Measurements from ENCODE around the gene VEPH1. TPM values are rescaled to one million over a fixed set of nuclear protein-coding genes. Genes with fewer than 3 reads are reported as not detected.
"Not testable (repeated sequence)": the region's sequence is repeated elsewhere in the genome, so short reads cannot be mapped to it uniquely, and the experiment has no call there.

VEPH1 gene
- total RNA-seq, 1 experiment from 2014 or later, result not detected

GRCh38 chr3:157363393-157363792 is 139.8 kb downstream of the VEPH1 start:
- DNase-seq, result no peak
- Histone ChIP-seq H3K36me3 (no peaks in the 10 kb centered on the region), H3K4me3 (no peak overlapping the region), H3K27me3 (no peaks in the 10 kb centered on the region), H3K9me3 (no peaks in the 10 kb centered on the region)

GRCh38 chr3:157362348-157362747 is 140.9 kb downstream of the VEPH1 start:
- DNase-seq, result no peak
- no peaks in the 10 kb centered on the region for H3K9me3 ChIP-seq
- no peaks in the 10 kb centered on the region for H3K36me3 ChIP-seq
- no peak overlapping the region for H3K4me3 ChIP-seq
- H3K27me3 ChIP-seq, result no peaks in the 10 kb centered on the region

- H3K36me3 ChIP-seq, result no peaks in the 10 kb centered on the region
- DNase-seq, result peak; percentile 58
- no peaks in the 10 kb centered on the region for H3K27me3 ChIP-seq
- no peak overlapping the region for H3K4me3 ChIP-seq
- no peaks in the 10 kb centered on the region for H3K9me3 ChIP-seq
Measured at GRCh38 chr3:157360044-157360443, 143.2 kb downstream of the VEPH1 start.

GRCh38 chr3:157356541-157356940 is 146.7 kb downstream of the VEPH1 start:
- no peak for DNase-seq
- Histone ChIP-seq H3K36me3 (no peaks in the 10 kb centered on the region), H3K9me3 (no peaks in the 10 kb centered on the region; the same call in 1 of the 2 replicates), H3K4me3 (no peak overlapping the region), H3K27me3 (no peaks in the 10 kb centered on the region)

DNA sequence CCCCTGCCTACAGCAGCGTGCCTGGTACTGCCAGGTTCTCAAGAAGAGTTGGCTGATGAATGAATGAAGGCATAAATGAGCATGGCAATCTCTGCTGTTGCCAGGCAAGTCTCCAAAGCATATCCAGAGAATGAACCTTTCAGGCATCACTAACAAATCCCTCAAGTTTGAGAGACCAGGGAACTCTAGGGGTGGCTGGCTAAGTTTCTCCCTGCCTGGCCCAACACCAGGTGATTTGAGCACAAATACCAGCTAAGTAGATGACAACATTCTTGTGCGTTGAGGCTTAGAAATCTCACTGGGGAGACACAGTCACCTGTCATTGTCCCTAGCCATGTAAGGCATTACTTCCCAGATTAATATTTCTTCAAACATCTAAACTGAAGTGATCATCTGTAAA is 147.9 kb downstream of the VEPH1 start:
- H3K4me3 ChIP-seq, result no peak overlapping the region
- H3K36me3 ChIP-seq, result no peaks in the 10 kb centered on the region
- H3K9me3 ChIP-seq, result no peaks in the 10 kb centered on the region; the same call in 1 of the 2 replicates
- H3K27me3 ChIP-seq, result no peaks in the 10 kb centered on the region
- DNase-seq, result no peak

DNA sequence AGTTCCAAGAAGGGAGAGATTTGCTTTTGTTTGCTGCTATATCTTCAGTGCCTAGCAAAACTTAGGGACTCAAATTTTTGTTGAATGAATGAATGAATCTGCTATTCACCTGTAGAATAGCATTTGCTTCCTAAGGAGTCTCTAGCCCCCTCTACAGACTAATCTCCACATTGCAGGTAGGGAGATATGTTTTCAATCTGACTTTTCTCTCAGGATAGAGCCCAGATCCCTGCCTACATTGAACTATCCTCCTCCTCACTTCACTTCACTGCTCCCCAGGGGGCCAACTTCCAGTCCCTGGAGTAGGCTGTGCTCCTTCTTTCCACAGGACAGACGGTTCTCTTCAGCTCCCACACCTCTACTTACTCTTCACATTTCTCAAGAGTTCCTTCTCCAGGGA is 148.5 kb downstream of the VEPH1 start:
- Histone ChIP-seq H3K27me3 (no peaks in the 10 kb centered on the region), H3K9me3 (no peaks in the 10 kb centered on the region; the same call in 1 of the 2 replicates), H3K4me3 (no peak overlapping the region), H3K36me3 (no peaks in the 10 kb centered on the region)
- DNase-seq, result no peak

GRCh38 chr3:157354254-157354653 is 149.0 kb downstream of the VEPH1 start:
- no peaks in the 10 kb centered on the region for H3K36me3 ChIP-seq
- no peak for DNase-seq
- H3K27me3 ChIP-seq, result no peaks in the 10 kb centered on the region
- no peaks in the 10 kb centered on the region; the same call in 1 of the 2 replicates for H3K9me3 ChIP-seq
- no peak overlapping the region for H3K4me3 ChIP-seq

DNA sequence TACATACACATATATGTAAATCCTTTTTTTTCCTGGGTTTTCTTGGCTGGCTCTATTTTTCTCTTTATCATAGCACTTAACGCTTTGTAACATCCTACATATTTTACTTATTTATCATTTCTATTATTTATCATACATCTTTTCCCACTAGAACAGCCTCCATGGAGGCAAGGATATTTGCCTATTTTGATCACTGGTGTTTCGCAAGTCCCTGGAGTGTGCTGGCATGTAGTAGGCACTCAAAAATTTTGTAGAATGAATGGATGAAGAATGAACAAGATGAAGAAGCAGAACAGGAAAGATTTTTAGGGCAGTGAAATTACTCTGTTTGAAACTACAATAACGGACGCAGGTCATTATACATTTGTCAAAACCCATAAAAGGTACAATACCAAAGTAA is 149.6 kb downstream of the VEPH1 start:
- H3K4me3 ChIP-seq, result no peak overlapping the region
- no peaks in the 10 kb centered on the region for H3K27me3 ChIP-seq
- H3K36me3 ChIP-seq, result no peaks in the 10 kb centered on the region
- no peaks in the 10 kb centered on the region; the same call in 1 of the 2 replicates for H3K9me3 ChIP-seq
- DNase-seq, result no peak

- H3K27me3 ChIP-seq, result no peaks in the 10 kb centered on the region
- no peaks in the 10 kb centered on the region; the same call in 1 of the 2 replicates for H3K9me3 ChIP-seq
- no peaks in the 10 kb centered on the region for H3K36me3 ChIP-seq
- no peak overlapping the region for H3K4me3 ChIP-seq
- no peak for DNase-seq
Measured at GRCh38 chr3:157351981-157352380, 151.2 kb downstream of the VEPH1 start.

DNA sequence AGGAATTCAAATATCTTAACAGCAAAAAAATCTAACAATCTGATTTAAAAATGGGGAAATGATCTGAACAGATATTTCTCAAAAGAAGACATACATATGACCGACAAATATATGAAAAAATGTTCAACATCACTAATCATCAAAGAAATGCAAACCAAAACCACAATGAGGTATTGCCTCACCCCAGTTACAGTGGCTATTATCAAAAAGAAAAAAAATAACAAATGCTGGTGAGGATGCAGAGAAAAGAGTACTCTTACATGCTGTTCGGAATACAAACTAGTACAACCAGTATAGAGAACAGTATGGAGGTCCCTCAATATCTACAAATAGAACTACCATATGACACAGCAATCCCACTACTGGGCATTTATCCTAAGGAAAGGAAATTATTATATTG is 152.6 kb downstream of the VEPH1 start:
- H3K4me3 ChIP-seq, H3K9me3 ChIP-seq, H3K27me3 ChIP-seq, H3K36me3 ChIP-seq, DNase-seq: not testable (repeated sequence)

DNA sequence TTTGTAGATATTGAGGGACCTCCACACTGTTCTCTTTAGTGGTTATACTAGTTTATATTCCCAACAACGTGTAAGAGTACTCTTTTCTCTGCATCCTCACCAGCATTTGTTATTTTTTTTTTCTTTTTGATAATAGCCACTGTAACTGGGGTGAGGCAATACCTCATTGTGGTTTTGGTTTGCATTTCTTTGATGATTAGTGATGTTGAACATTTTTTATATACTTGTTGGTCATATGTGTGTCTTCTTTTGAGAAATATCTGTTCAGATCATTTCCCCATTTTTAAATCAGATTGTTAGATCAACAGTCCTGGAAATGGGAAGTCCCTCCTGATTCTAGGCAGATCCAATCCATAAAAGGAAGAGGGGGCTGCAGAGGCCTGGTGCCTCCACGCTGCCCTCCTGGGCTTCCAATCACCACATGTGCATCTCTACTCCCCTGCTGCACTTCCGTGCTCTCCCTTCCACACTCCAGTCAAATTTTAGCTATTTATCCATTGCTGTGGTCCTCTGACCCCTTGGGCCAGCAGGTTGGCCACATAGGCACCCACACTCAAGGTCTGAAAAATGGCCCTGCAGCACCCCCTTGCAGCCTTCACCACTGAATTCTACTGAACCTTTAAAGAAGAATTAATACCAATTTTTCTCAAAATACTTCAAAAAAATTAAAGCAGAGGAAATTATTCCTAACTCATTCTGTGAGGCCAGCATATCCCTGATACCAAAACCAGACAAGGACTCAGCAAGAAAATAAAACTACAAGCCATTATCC is 154.7 kb downstream of the VEPH1 start:
- H3K9me3 ChIP-seq, H3K4me3 ChIP-seq, H3K36me3 ChIP-seq, DNase-seq, H3K27me3 ChIP-seq: not testable (repeated sequence)

DNA sequence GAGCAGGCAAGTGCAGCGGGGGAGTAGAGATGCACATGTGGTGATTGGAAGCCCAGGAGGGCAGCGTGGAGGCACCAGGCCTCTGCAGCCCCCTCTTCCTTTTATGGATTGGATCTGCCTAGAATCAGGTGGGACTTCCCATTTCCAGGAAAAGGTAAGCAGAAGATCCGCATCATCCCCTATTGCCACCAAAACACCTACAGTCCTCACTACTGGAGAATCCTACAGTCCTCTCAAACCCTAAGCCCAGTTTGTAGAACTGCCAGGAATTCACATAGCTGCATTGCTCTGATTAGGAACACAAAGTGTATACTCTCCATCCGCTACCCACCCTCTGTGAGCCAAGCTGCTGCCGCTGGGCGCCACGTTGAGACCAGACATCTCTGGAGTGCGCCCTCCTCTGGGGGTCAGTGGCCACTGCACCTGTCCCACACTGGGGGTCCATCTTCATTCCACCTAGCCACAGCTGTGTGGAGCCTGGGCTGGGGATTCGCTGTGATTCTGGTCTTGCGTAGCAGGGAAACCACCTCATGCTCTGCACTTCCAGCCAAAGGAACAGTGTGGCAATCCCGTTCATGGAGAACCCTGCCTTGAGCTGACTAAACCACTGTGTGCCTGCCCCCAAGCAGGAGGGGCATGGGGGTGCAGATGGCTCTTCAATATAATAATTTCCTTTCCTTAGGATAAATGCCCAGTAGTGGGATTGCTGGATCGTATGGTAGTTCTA is 155.5 kb downstream of the VEPH1 start:
- H3K9me3 ChIP-seq, result peaks cover 3% of the 10 kb centered on the region
- H3K27me3 ChIP-seq, result no peaks in the 10 kb centered on the region

GRCh38 chr3:157336252-157337009 is 166.8 kb downstream of the VEPH1 start:
- Histone ChIP-seq H3K36me3 (no peaks in the 10 kb centered on the region), H3K9me3 (no peaks in the 10 kb centered on the region), H3K4me3 (no peak overlapping the region), H3K27me3 (no peaks in the 10 kb centered on the region)
- DNase-seq, result no peak

More for the DNA sequence above, 155.5 kb downstream of the VEPH1 start:
- Histone ChIP-seq H3K36me3 (no peaks in the 10 kb centered on the region), H3K4me3 (no peak overlapping the region)
- DNase-seq, result no peak

- no peaks in the 10 kb centered on the region for H3K9me3 ChIP-seq
- H3K27me3 ChIP-seq, result no peaks in the 10 kb centered on the region
- no peak overlapping the region for H3K4me3 ChIP-seq
- peak; percentile 90 for DNase-seq
- no peaks in the 10 kb centered on the region for H3K36me3 ChIP-seq
Measured at GRCh38 chr3:157335233-157336076, 167.8 kb downstream of the VEPH1 start.

DNA sequence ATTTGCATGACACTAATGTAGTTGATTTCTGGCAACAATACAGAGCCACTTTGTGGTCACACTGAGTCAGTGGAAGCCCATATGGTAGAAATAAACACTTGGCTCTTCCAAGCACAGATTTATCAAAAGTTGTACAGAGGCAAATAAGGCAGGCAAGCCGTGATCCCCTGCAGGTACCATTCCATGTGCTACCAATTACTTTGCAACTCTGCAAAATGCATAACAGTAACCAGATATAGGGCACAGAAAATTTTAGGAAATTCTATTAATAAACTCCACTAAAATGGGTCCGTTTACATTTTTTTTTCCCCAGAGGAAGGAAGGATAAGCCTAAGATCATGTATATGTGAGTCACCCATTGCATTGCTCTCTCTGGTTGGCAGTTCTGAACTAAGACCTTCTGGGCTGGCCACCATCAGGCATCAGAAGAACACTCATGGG is 169.6 kb downstream of the VEPH1 start:
- Histone ChIP-seq H3K27me3 (no peaks in the 10 kb centered on the region), H3K9me3 (no peaks in the 10 kb centered on the region), H3K36me3 (no peaks in the 10 kb centered on the region), H3K4me3 (no peak overlapping the region)
- DNase-seq, result peak; percentile 71

DNA sequence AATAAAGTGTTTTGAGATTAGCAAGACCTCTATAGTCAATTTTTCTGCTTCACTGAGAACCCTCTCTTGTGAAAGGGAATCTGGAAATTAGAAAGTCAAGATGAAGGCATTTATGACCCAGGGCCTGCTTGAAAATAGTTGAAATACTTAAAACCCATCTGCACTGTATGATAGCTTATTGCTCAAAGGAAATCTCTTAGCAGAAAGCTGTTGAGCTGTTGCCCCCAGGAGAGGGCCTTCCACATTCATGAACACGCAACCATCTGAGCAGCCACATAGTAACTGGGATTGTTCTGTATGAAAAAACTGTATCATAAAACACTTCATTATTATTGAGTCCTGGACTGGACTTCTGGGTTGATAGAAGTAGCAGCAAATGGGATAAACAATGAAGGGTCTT is 173.0 kb downstream of the VEPH1 start:
- Histone ChIP-seq H3K27me3 (no peaks in the 10 kb centered on the region), H3K4me3 (no peak overlapping the region), H3K9me3 (0 out of 2 replicates have a peak, but pooled peaks cover 2% of the 10 kb centered on the region), H3K36me3 (no peaks in the 10 kb centered on the region)
- no peak for DNase-seq
